ENCODE results near the gene CMIP.

CMIP gene

GRCh38 chr16:81666113-81666512 is 221.5 kb downstream of the CMIP start:
- TF ChIP-seq, protein P1, sequence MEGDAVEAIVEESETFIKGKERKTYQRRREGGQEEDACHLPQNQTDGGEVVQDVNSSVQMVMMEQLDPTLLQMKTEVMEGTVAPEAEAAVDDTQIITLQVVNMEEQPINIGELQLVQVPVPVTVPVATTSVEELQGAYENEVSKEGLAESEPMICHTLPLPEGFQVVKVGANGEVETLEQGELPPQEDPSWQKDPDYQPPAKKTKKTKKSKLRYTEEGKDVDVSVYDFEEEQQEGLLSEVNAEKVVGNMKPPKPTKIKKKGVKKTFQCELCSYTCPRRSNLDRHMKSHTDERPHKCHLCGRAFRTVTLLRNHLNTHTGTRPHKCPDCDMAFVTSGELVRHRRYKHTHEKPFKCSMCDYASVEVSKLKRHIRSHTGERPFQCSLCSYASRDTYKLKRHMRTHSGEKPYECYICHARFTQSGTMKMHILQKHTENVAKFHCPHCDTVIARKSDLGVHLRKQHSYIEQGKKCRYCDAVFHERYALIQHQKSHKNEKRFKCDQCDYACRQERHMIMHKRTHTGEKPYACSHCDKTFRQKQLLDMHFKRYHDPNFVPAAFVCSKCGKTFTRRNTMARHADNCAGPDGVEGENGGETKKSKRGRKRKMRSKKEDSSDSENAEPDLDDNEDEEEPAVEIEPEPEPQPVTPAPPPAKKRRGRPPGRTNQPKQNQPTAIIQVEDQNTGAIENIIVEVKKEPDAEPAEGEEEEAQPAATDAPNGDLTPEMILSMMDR (IDR thresholded peaks at IDR 0.05; ENCODE audit: insufficient read depth, low read depth, low read length, missing control alignments), result no peak
- no peak overlapping the region for H3K4me3 ChIP-seq (ENCODE audit: low read length)
- DNase-seq (ENCODE audit: low read depth), result no peak

- no peak overlapping the region for H3K4me3 ChIP-seq (ENCODE audit: low read length)
- no peak for DNase-seq (ENCODE audit: low read depth)
- TF ChIP-seq, protein P1 (IDR thresholded peaks at IDR 0.05; ENCODE audit: insufficient read depth, low read depth, low read length, missing control alignments), result no peak
Measured at GRCh38 chr16:81668243-81669097, 223.9 kb downstream of the CMIP start.

DNA sequence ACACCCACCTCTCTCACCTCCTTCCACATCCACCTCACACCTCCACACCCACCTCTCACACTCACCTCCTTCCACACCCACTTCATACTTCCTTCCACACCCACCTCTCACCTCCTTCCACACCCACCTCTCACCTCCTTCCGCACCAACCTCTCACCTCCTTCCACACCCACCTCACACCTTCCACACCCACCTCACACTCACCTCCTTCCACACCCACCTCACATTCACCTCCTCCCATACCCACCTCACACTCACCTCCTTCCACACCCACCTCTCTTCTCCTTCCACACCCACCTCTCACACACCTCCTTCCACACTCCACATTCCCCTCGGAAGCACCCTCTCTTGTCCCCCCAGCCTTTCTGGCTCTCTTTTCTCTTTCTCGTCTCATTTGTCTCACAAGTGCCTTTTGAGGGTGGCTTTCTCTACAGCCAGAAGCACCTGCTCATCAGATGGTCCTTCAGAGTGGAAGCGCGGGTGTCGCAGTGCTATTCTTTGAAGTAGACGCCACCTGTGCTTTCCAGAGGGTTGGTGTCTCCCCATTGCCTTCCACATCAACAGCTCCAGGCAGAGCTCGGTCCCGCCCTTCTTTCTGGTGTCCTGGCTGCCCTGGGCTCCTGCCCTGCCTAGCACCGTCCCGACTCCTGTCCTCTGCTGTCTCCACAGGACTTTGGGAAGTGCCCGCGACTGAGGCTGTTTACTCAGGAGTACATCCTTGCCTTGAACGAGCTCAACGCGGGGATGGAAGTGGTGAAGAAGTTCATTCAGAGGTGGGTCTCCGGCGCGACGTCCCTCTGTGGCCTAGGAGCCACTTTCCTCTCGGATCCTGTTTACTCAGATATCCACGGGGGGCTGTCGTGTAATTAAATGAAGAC is 225.1 kb downstream of the CMIP start:
- no peak overlapping the region for H3K4me3 ChIP-seq (ENCODE audit: low read length)
- DNase-seq (ENCODE audit: low read depth), result no peak
- TF ChIP-seq, protein P1 (IDR thresholded peaks at IDR 0.05; ENCODE audit: insufficient read depth, low read depth, low read length, missing control alignments), result no peak

DNA sequence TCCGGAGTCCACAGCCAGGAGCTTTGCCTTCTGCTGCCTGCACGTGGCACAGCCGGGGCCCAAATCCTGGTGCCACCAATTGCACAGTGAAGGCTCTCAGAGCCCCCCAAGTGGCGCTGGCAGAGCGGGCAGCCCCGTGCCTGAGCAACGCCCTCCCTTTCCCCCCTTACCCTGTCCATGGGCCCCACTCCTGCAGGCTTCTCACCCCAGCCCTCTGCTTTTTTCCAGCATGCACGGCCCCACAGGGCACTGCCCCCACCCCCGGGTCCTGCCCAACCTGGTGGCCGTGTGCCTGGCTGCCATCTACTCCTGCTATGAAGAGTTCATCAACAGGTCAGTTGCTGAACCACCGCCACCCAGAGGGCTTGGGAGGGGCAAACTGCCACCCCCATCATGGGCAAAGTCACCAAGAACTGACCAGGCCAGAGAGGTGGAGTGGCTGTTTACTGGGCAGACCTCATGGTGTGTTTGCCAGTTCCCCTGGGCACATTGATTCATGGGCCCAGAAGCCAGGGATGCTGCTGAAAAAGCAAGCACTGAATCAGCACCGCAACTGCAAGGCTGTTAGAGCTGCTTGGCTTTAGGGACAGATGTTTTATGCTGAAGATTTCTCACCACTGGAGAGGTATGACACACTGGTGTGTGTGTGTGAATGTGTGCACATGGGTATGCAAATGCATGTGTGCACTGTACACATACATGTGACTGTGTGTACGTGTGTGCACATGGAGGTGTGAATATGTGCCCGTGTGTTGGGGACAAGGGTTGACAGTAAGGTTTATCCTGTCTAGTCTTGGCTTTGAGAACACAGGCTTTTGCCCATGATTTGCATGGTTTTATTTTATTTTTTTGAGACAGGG is 227.4 kb downstream of the CMIP start:
- H3K4me3 ChIP-seq (ENCODE audit: low read length), result no peak overlapping the region
- TF ChIP-seq, protein P1 (IDR thresholded peaks at IDR 0.05; ENCODE audit: insufficient read depth, low read depth, low read length, missing control alignments), result no peak
- DNase-seq (ENCODE audit: low read depth), result no peak

DNA sequence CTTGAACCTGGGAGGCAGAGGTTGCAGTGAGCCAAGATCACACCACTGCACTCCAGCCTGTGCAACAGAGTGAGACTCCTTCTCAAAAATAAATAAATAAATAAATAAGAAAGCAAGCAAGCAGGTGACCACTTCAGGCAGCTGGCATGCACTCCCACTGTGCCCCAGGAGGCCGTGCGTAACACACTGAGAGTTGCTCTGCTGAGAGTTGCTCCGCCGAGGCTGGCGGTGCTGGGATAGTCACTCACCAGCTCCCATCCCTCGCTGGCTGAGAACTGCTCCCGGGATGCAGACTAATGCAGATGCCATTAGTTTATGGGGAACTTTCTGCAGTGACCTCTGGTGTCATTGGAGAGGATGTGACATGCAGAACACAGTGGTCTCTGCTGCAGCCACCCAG is 228.8 kb downstream of the CMIP start:
- TF ChIP-seq, protein P1 (IDR thresholded peaks at IDR 0.05; ENCODE audit: insufficient read depth, low read depth, low read length, missing control alignments), result no peak
- no peak overlapping the region for H3K4me3 ChIP-seq (ENCODE audit: low read length)
- no peak for DNase-seq (ENCODE audit: low read depth)

DNA sequence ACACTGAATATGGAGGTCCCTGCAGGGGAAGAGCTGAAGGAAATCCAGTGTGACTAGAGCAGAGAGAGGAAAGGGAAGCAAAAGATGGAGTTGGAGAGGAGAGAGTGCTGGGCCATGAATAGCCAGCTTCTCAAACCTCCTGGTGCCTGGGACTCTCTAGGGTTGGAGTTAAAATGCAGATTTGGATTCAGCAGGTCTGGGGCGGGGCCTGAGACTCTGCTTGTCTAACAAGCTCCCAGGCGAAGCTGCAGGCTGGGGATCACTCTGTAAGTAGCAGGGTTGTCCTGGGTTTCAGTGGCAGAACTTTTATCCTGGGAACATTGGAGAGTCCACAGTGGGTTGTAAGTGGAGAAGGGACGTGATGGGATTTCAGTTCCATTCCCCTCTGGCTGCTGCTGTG is 231.1 kb downstream of the CMIP start:
- no peak for DNase-seq (ENCODE audit: low read depth)
- TF ChIP-seq, protein P1 (IDR thresholded peaks at IDR 0.05; ENCODE audit: insufficient read depth, low read depth, low read length, missing control alignments), result no peak
- no peak overlapping the region for H3K4me3 ChIP-seq (ENCODE audit: low read length)
